ENCODE data around the gene UBE2F.
A peak's percentile ranks its signal among the peaks of the same experiment; 100 is the strongest.
"Not testable (repeated sequence)": the region's sequence is repeated elsewhere in the genome, so short reads cannot be mapped to it uniquely, and the experiment has no call there.

UBE2F gene

DNA sequence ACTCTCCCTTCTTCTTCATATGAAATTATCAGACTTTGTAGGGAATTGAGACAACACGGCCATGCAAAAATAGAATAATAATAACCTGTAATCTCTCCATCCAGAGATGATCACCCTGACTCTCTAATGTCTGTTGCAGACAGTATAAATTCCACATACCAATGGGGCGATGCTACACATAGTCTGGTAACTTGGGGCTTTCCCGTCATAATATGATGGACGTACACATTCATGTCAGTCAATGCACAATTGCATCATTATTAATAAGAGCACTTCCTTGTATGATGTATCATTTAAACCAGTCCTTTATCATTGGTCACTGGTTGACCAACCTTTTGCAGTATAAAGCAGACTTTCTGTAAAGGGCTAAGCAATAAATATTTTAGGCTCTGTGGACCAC is 54.5 kb downstream of the UBE2F start:
- no peak for DNase-seq (ENCODE audit: low spot score)

- DNase-seq (ENCODE audit: low spot score) = no peak
Observed at GRCh38 chr2:238022594-238023157, 55.9 kb downstream of the UBE2F start.

- no peak for DNase-seq (ENCODE audit: low spot score)
Observed at GRCh38 chr2:238023608-238024007, 56.8 kb downstream of the UBE2F start.

- DNase-seq (ENCODE audit: low spot score) = no peak
Observed at GRCh38 chr2:238024986-238025385, 58.2 kb downstream of the UBE2F start.

GRCh38 chr2:238025741-238026360 is 59.0 kb downstream of the UBE2F start:
- no peak for DNase-seq (ENCODE audit: low spot score)

- DNase-seq (ENCODE audit: low spot score) = no peak
Observed at GRCh38 chr2:238027058-238027457, 60.2 kb downstream of the UBE2F start.

DNA sequence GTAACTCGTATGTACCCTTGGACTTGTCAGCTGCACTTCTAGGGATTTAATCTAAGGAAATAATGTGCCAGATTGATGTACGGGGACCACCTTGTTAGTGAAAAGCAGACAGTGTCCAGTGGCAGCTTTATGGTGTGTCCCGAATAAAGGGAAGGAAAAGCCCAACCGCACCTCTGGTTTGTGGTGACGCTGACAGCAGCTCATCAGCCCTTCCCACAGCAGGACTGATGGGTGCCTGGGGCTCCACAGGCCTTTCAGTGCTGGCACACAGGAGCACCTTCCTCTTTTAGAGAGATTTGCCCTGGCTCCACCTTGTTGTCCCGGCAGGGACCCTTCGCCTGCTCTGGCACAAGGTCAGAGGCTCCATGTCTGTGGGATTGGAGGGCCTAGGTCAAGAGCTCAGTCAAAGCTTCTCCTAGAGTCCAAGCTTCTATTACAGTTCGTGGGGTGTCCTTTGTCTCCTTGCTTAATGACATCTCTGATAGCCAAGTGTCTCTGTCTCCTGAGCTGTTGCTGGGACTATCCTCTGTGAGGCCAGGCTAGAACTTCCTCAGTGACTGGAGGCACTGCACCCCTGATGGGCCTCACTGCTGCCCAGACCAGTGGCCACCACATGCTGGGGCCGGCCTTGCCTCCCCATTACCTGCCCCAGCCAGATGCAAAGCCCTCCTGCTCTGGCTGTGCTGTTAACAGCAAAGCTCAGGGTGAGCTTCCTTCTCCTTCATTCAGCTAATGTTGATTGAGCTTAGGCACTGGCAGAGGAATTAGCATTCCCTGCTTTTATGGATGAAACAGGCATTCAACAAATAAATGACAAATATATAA is 61.0 kb downstream of the UBE2F start:
- DNase-seq (ENCODE audit: low spot score) = peak; percentile 13

- DNase-seq (ENCODE audit: low spot score) = no peak
Observed at GRCh38 chr2:238029853-238030252, 63.0 kb downstream of the UBE2F start.

GRCh38 chr2:238030422-238031155 is 63.8 kb downstream of the UBE2F start:
- no peak for DNase-seq (ENCODE audit: low spot score)

DNA sequence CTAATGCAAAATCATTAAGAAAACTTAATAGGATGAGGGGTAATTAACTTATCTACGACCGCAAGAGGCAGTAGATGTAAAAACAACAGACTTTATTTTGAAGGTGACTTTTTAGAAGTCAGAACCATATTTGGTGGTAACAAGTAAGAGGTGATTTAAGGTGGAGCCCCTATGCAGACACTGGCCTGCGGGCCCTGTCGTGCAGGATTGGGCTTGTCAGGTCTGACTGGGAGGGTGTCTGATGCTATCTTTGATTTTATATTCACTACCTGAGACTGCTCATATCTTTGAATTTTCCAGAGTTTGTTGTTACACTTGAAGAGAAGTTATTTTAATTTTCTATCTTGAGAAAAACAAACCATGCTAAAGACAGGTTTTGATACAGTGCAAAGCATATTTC is 64.9 kb downstream of the UBE2F start:
- no peak for DNase-seq (ENCODE audit: low spot score)

DNA sequence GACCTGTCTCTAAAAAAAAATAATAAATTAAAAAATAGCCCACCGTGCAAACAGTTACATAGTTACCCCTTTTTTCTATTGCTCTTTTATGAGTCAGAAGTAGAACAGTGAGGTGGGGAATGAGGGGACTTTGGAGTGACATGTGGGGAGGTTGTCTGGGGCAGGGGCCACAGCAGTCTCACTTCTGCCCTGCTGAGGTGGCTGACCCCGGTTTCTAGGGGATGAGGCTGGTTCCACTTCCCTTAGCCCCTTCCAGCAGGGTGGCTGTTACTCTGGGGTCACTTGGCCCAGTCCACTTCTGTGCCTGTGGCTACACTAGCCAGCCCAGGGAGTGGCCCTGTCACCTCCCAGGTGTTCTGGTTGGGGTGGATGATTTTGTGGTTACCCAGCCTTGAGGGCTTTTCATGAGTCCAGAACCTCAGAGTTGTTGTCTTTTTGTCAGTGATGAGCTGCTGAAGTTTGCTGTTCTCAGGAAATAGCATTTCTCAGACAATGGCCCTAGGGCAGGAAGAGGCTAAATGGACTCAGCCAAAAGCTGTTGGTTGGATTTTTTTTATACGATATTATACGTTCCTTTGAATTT is 66.0 kb downstream of the UBE2F start:
- DNase-seq (ENCODE audit: low spot score) = no peak

DNA sequence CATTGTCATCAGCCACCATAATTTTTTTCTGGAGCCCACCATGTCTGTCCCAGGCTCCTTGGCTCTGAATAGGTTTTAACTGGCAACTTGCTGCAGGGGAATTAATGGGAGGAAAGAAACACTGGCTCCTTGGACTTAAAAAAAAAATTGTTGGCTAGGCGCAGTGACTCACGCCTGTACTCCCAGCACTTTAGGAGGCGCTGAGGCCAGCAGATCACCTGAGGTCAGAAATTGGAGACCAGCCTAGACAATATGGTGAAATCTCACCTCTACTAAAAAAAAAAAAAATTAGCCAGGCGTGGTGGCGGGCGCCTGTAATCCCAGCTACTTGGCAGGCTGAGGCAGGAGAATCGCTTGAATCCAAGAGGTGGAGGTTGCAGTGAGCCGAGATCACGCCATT is 67.2 kb downstream of the UBE2F start:
- not testable (repeated sequence) for DNase-seq (ENCODE audit: low spot score)

GRCh38 chr2:238038203-238038602 is 71.4 kb downstream of the UBE2F start:
- DNase-seq (ENCODE audit: low spot score) = no peak

DNA sequence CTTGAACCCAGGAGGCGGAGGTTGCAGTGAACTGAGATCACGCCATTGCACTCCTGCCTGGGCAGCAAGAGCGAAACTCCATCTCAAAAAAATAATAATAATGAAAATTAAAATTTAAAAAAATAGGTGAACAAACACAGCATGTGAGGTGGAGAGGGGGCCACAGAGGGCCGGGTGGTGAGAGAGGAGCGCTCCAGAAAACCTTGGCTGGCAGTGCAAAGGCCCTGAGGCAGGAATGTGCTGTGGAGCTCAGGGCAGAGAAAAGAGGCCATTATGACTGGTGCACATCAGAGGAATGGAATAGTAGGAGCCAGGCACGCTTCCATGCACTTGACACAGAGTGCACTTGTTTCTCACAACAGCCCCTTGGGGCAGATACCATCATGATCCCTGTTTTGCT is 72.3 kb downstream of the UBE2F start:
- no peak for DNase-seq (ENCODE audit: low spot score)

DNA sequence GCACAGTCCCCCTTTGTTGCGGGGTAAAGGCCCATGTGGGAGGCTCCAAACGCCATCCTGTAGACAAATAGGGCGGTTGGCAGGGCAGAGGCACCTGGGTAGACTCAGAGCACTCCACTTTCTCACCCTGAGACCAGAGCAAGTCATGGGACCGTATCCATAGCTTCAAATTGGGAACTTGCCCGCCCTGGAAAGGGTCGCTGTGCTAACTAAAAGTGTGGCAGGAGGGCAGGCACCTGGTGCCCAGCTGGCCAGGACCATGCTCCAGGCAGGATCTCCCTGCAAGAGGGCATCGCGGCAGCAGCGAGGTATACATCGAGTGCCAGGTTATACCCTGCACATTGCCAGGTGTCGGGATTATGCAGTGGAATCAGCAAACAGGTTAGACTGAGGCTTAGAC is 73.2 kb downstream of the UBE2F start:
- no peak for DNase-seq (ENCODE audit: low spot score)

DNA sequence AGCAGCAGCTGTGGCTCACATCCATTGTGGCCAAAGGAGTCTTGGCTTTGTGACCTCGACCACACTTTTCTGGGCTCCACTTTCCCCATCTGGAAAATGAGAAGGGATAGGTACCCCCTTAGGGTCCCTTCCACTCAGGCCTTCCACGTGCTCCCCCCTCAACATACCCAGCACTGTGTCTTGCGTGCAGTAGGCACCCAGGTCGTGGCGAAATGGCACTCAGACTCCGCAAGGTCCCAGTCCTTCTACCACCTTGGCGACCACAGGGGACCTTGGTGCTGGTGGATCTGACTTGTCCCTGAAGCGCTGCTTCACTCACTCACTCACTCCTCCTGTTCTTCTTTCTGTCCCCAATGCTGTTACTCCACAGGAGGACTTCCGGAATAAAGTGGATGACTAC is 74.1 kb downstream of the UBE2F start:
- DNase-seq (ENCODE audit: low spot score) = no peak

GRCh38 chr2:238042090-238042489 is 75.3 kb downstream of the UBE2F start:
- DNase-seq (ENCODE audit: low spot score) = no peak

- DNase-seq (ENCODE audit: low spot score) = no peak
Observed at GRCh38 chr2:238042849-238043584, 76.2 kb downstream of the UBE2F start.

GRCh38 chr2:238043851-238044250 is 77.0 kb downstream of the UBE2F start:
- DNase-seq (ENCODE audit: low spot score) = no peak

DNA sequence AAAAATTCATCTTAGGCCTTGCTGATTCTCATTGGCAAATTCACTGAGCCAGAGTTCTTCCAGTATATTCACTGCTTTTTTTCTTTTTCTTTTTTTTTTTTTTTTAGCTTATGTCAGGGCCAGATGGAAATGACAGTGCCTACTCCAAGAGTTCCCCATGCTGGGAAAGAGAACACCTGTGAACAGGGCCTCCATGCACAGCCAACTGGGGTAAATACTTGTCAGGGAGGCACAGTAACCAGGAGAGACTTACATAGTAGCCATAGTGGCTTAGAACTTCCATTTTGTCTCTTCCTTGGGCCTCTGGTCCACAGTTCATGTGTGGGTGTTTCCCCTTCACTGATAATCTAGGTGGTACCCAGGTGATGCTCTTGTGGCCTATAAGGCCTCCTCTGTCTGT is 78.8 kb downstream of the UBE2F start:
- DNase-seq (ENCODE audit: low spot score) = no peak

GRCh38 chr2:238046725-238047270 is 80.0 kb downstream of the UBE2F start:
- DNase-seq (ENCODE audit: low spot score) = no peak

Data from Ammon's horn (tissue), 1 donor.